Lower lobe of right lung (tissue), 2 donors: ENCODE results near the gene RTBDN. TPM values are rescaled to one million over a fixed set of nuclear protein-coding genes. Genes with fewer than 3 reads are reported as not detected.

ENCODE experiments used
- ATAC-seq, 2 donors: fragments of 200-7000 bp; cut with Tn5 transposase; one replicate each; pipeline ENCODE4 v1.9.1; 2020 to 2022; ENCODE audit warnings: mild to moderate bottlenecking in 2 of 2, moderate library complexity in 2 of 2
- DNase-seq: peaks from one replicate; pipeline ENCODE4 v3.0.0-alpha.2; 2020
- H3K27ac ChIP-seq: fragments of 200-600 bp; one replicate; pipeline ENCODE4 v1.8.0; 2022
- H3K27me3 ChIP-seq: fragments of 200-600 bp; one replicate; pipeline ENCODE4 v1.8.0; 2022; ENCODE audit warnings: low read depth
- H3K36me3 ChIP-seq: fragments of 200-600 bp; one replicate; pipeline ENCODE4 v1.8.0; 2022; ENCODE audit warnings: mild to moderate bottlenecking
- H3K4me1 ChIP-seq: fragments of 200-600 bp; one replicate; pipeline ENCODE4 v1.8.0; 2022
- H3K4me3 ChIP-seq: fragments of 200-600 bp; one replicate; pipeline ENCODE4 v1.8.0; 2022; ENCODE audit warnings: mild to moderate bottlenecking
- H3K9me3 ChIP-seq: fragments of 200-600 bp; one replicate; pipeline ENCODE4 v1.8.0; 2022
- intact Hi-C: fragments of 100-400 bp; cut with DNase I; formaldehyde crosslinking; loops from one replicate; pipeline ENCODE4 v1.11.0; 2022
- total RNA-seq: library from RNA; stranded (reverse); fragmentation: NEBNext Ultra II Directional; extraction: Animal tissue kit (Norgen Biotek cat#: 25700); gene quantifications from one replicate; pipeline ENCODE4 v1.2.1, GENCODE V29; 2021
- TF ChIP-seq, protein P1 (sequence below): fragments of 200-600 bp; IDR thresholded peaks from one replicate; pipeline ENCODE4 v1.8.0; 2022; ENCODE audit warnings: antibody characterized with exemption, mild to moderate bottlenecking
- donor health status: DM: no; HTN: yes; CAD: no; lungs with severe emphysema.

Gene RTBDN
- total RNA-seq, 1 donor from 2014 or later: not detected

DNA sequence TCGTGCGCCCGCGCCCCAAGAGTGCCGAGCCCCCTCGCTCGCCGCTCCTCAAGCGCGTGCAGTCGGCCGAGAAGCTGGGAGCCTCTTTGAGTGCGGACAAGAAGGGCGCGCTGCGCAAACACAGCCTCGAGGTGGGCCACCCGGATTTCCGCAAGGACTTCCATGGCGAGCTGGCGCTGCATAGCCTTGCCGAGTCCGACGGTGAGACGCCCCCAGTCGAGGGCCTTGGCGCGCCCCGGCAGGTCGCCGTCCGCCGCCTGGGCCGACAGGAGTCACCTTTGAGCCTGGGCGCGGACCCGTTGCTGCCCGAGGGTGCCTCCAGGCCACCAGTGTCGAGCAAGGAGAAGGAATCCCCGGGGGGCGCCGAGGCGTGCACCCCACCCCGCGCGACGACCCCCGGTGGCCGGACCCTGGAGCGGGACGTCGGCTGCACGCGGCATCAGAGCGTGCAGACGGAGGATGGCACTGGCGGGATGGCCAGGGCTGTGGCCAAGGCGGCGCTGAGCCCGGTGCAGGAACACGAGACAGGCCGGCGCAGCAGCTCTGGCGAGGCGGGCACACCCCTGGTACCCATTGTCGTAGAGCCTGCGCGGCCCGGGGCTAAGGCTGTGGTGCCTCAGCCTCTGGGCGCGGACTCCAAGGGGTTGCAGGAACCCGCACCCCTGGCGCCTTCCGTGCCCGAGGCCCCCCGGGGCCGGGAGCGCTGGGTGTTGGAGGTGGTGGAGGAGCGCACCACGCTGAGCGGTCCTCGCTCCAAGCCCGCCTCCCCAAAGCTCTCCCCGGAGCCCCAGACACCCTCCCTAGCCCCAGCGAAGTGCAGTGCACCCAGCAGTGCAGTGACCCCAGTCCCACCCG is 39.7 kb upstream of the RTBDN start:
- Histone ChIP-seq H3K36me3 (peaks cover 40% of the 10 kb centered on the region), H3K9me3 (no peaks in the 10 kb centered on the region), H3K4me1 (no peaks in the 10 kb centered on the region), H3K27ac (no peak overlapping the region), H3K27me3 (no peaks in the 10 kb centered on the region), H3K4me3 (peak overlapping the region; percentile 42)
- DNase-seq: no peak
- TF ChIP-seq, protein P1, sequence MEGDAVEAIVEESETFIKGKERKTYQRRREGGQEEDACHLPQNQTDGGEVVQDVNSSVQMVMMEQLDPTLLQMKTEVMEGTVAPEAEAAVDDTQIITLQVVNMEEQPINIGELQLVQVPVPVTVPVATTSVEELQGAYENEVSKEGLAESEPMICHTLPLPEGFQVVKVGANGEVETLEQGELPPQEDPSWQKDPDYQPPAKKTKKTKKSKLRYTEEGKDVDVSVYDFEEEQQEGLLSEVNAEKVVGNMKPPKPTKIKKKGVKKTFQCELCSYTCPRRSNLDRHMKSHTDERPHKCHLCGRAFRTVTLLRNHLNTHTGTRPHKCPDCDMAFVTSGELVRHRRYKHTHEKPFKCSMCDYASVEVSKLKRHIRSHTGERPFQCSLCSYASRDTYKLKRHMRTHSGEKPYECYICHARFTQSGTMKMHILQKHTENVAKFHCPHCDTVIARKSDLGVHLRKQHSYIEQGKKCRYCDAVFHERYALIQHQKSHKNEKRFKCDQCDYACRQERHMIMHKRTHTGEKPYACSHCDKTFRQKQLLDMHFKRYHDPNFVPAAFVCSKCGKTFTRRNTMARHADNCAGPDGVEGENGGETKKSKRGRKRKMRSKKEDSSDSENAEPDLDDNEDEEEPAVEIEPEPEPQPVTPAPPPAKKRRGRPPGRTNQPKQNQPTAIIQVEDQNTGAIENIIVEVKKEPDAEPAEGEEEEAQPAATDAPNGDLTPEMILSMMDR: no peak
- intact Hi-C loops: no loop called here
- no peak for ATAC-seq

- intact Hi-C loops: no loop called here
- peak overlapping the region; percentile 42 for H3K4me3 ChIP-seq
- H3K9me3 ChIP-seq: no peaks in the 10 kb centered on the region
- peak; percentile 83 for DNase-seq
- peak; percentile 79 to 85 for ATAC-seq
- no peaks in the 10 kb centered on the region for H3K27me3 ChIP-seq
- H3K36me3 ChIP-seq: peaks cover 35% of the 10 kb centered on the region
- TF ChIP-seq, protein P1: peak; percentile 9
- no peaks in the 10 kb centered on the region for H3K4me1 ChIP-seq
- no peak overlapping the region for H3K27ac ChIP-seq
Observed at GRCh38 chr19:12872941-12873890, 38.8 kb upstream of the RTBDN start.

DNA sequence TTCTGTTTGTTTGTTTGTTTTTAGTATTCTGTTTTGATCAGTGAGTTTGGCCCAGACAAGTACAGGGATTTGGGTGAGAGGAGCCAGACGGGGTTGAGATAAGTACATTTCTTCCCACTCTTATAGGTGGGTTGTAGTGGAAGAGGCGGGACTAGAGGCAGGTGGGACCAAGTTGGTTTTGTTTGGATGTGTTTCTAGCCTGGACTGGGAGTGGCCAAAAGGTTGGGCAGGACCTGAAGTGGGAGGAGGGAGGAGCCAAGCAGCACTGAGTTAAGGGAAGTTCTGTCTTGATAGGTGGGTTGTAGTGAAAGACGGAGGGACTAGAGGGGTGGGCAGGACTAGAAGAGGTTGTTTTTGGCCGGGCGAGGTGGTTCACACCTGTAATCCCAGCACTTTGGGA is 37.9 kb upstream of the RTBDN start:
- TF ChIP-seq, protein P1: no peak
- Histone ChIP-seq H3K9me3 (no peaks in the 10 kb centered on the region), H3K4me1 (peaks cover 6% of the 10 kb centered on the region), H3K36me3 (peaks cover 25% of the 10 kb centered on the region), H3K4me3 (no peak overlapping the region), H3K27ac (no peak overlapping the region), H3K27me3 (no peaks in the 10 kb centered on the region)
- ATAC-seq (no peak), DNase-seq (no peak)
- intact Hi-C loops: no loop called here

- DNase-seq (no peak), ATAC-seq (no peak)
- peaks cover 10% of the 10 kb centered on the region for H3K4me1 ChIP-seq
- no peaks in the 10 kb centered on the region for H3K27me3 ChIP-seq
- TF ChIP-seq, protein P1: no peak
- H3K27ac ChIP-seq: no peak overlapping the region
- peaks cover 20% of the 10 kb centered on the region for H3K36me3 ChIP-seq
- no peaks in the 10 kb centered on the region for H3K9me3 ChIP-seq
- H3K4me3 ChIP-seq: no peak overlapping the region
- intact Hi-C loops: no loop called here
Observed at GRCh38 chr19:12871681-12872080, 37.3 kb upstream of the RTBDN start.

- no peak for ATAC-seq
- TF ChIP-seq, protein P1: no peak
- Histone ChIP-seq H3K4me3 (no peak overlapping the region), H3K4me1 (peaks cover 10% of the 10 kb centered on the region), H3K27ac (no peak overlapping the region), H3K9me3 (no peaks in the 10 kb centered on the region), H3K27me3 (no peaks in the 10 kb centered on the region), H3K36me3 (no peaks in the 10 kb centered on the region)
- intact Hi-C loops: no loop called here
- no peak for DNase-seq
Observed at GRCh38 chr19:12868540-12869112, 34.2 kb upstream of the RTBDN start.
